ENCODE measurements around the gene PKNOX2. TPM values are rescaled to one million over a fixed set of nuclear protein-coding genes. Genes with fewer than 3 reads are reported as not detected.
A peak's percentile ranks its signal among the peaks of the same experiment; 100 is the strongest.

The PKNOX2 gene
- total and polyA plus RNA-seq, 9 of the 15 experiments (the other 6 are each of a cell fraction or from before 2014, with no cell fraction given): not detected

- no peak for TF ChIP-seq ID3 (CRISPR knock-in tag; IDR thresholded peaks at IDR 0.05)
- TF ChIP-seq ID3 (tag; IDR thresholded peaks at IDR 0.05): no peak
- no peak for TF ChIP-seq KAT2B (IDR thresholded peaks at IDR 0.05; ENCODE audit: low read depth, low read length)
- TF ChIP-seq KDM1A (IDR thresholded peaks at IDR 0.05): no peak
- TF ChIP-seq ZNF592 (IDR thresholded peaks at IDR 0.05): peak; percentile 53; the same call in 1 of the 2 replicates
- TF ChIP-seq ZBTB33 (CRISPR knock-in tag; IDR thresholded peaks at IDR 0.05): no peak
- TF ChIP-seq ZNF239 (CRISPR knock-in tag; IDR thresholded peaks at IDR 0.05): peak; percentile 74
- no peak for TF ChIP-seq U2AF2 (optimal IDR thresholded peaks at IDR 0.05; ENCODE audit: low read depth, low read length)
- TF ChIP-seq ZNF197 (CRISPR knock-in tag; IDR thresholded peaks at IDR 0.05; ENCODE audit: low read depth): no peak
- TF ChIP-seq NR2C1 (IDR thresholded peaks at IDR 0.05): peak; percentile 92
- TF ChIP-seq NR2C1 (tag; IDR thresholded peaks at IDR 0.05): peak; percentile 90
- TF ChIP-seq RCOR1 (IDR thresholded peaks at IDR 0.05; ENCODE audit: borderline replicate concordance in 1 of 2, low read depth in 2 of 2, low read length in 2 of 2): 0 out of 4 replicates have a peak, but pooled peaks of 1 of the 2 experiments have one; percentile 3
- no peak for TF ChIP-seq NR4A1 (CRISPR knock-in tag; IDR thresholded peaks at IDR 0.05)
- TF ChIP-seq NR4A1 (tag; IDR thresholded peaks at IDR 0.05): no peak
- no peak for TF ChIP-seq SREBF2 (CRISPR knock-in tag; IDR thresholded peaks at IDR 0.05)
- no peak for TF ChIP-seq KDM4B (IDR thresholded peaks at IDR 0.05; ENCODE audit: borderline replicate concordance in 2 of 2, low read depth in 1 of 2)
- TF ChIP-seq ZNF431 (CRISPR knock-in tag; IDR thresholded peaks at IDR 0.05): no peak
- TF ChIP-seq NFE2 (IDR thresholded peaks at IDR 0.05; ENCODE audit: low read depth): 0 out of 2 replicates have a peak, but pooled peaks have one; percentile 32
- no peak for TF ChIP-seq HDGF (IDR thresholded peaks at IDR 0.05)
- no peak for TF ChIP-seq TAL1 (IDR thresholded peaks at IDR 0.05)
- peak; percentile 67 for TF ChIP-seq C11orf30 (IDR thresholded peaks at IDR 0.05; ENCODE audit: low read depth)
- no peak for TF ChIP-seq DEAF1 (CRISPR knock-in tag; IDR thresholded peaks at IDR 0.05)
- TF ChIP-seq E2F3 (CRISPR knock-in tag; IDR thresholded peaks at IDR 0.05): no peak
These were observed 293.3 kb downstream of the PKNOX2 start (continued) for GRCh38 chr11:125457814-125458343.
